Choroid plexus epithelial cell (primary cell): ENCODE results near the gene EML6.

ENCODE experiments used
- DNase-seq: peaks from one replicate; pipeline ENCODE4 v3.0.0-alpha.2; 2010; ENCODE audit warnings: low read depth
- H3K4me3 ChIP-seq: 2 replicates; pipeline ENCODE4 v1.5.1; 2011; ENCODE audit warnings: low read depth, mild to moderate bottlenecking, control low read depth, low read length, moderate library complexity
- CTCF ChIP-seq: conservative IDR thresholded peaks from 2 replicates; pipeline ENCODE4 v1.5.1; 2011; ENCODE audit warnings: low read depth, mild to moderate bottlenecking, control low read depth, inconsistent platforms, low read length, moderate library complexity

The EML6 gene

DNA sequence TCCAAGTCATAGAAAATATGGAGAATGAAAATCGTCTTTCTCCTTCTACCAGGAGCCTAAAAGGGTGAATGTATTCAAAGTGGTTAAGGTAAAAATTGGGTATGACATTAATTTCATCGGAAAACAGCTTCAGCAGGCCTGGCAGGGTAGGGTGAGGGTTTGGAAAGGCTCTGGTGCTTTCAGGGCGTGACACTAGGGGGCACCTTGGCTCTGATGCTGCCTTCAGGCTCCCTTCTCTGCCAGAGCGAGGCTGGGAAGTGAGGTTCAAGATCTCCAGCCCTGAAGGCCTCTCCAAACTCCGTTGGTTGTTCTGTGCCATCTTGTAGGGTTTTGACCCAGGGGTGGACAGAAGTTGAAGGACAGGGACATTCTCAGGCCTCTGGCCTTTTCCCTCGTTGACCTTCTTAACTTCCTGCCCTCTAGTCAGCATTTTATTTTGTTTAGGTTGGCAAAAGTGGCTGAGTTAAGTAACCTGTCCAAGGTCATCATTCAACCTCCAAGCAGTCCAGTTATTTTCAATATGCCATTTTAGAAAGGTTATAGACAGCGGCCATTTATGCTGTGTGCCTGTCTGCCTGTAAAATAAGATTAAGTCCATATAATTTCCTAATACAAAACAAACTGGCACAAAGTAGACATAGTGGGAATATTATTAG is 40.3 kb downstream of the EML6 start:
- peak; percentile 27 for TF ChIP-seq CTCF
- DNase-seq, result no peak

DNA sequence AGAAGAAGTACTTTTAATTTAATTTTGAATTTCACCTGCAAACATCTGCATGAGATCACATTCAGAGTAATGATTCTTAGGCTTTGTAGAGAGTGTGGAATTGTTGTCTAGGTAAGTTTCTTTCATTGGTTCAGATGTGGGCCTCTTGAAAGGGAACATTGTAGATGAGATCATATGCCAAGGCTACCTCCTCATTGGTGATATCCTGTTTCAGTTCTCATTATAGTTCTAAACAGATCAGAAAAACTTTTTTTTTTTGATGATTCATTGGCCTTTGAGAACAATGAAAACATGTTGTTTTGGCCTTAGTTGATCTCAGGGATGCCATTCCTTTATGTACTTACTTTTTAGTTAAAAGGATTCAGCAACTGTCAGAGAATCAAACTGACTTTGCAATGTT is 44.5 kb downstream of the EML6 start:
- DNase-seq, result peak; percentile 77
- H3K4me3 ChIP-seq, result no peak overlapping the region
- TF ChIP-seq CTCF, result no peak

More for the DNA sequence above, 40.3 kb downstream of the EML6 start:
- H3K4me3 ChIP-seq, result no peak overlapping the region

DNA sequence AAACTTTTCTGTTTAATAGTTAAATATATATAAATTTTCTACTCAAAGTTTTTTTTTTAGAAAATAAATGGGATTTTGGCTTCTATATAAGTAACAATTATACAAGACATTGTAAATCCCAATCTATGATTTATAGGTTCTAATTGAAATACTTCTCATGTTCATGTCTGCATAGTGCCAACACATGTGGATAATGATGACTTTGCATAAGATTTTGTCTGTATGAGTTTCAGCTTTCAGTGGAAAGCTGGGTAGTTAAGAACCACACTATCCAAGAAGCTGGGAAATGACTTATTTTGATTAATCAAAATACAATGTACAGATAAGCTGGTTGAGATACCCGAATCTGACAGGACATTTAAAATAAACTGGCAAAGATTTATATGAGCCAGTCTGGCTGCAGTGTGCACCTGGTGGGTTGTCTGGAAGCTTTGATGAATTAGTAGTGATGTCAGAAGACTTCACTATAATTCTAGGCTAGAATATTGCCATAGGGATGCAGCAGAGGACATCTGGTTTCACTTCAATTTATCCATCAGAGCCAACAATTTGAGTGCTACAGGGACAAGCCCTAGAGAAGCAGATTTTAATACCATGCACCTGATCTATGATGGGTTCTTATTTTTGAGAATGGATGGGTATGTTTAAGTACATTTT is 45.4 kb downstream of the EML6 start:
- no peak for DNase-seq
- no peak overlapping the region for H3K4me3 ChIP-seq
- no peak for TF ChIP-seq CTCF

DNA sequence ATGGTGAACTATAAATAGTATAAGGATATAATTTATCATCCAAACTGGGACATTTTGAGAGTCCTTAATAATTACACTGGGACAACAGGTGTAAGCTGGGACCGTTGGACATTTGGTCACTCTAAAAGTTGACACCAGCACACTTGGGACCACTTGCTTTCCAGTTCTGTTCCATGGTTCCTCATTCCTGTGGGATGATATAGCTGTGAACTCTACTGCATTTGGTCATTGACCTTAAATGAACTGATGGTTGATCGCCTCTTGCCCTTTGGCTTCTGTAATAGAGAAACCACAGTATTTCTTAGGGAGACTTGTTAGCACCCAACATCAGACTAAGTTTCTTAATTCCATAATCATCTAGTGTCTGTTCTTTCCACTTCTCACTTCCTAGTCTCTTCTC is 46.7 kb downstream of the EML6 start:
- no peak for TF ChIP-seq CTCF
- no peak for DNase-seq
- H3K4me3 ChIP-seq, result no peak overlapping the region

DNA sequence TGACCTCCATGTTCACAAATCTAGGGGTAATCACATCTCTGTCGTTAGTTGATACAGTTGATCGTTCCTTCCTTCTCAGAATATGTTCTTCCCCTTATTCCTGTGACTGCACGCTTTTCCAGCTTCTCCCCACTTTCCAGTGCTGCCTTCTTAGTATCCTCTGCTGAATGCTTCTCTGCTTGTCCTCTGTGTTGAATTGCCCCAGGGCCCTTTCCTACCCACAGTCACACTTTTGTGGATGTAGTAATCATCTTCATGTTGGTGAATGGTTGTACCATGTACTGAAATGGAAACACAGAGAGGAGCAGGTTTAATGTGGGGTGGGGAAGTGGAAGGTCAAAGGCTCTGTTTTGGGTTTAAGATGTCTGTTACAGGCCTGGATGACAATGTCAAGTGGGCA is 47.2 kb downstream of the EML6 start:
- TF ChIP-seq CTCF, result no peak
- no peak for DNase-seq
- no peak overlapping the region for H3K4me3 ChIP-seq

GRCh38 chr2:54771166-54771885 is 47.9 kb downstream of the EML6 start:
- peak; percentile 26 for DNase-seq
- TF ChIP-seq CTCF, result no peak

More at GRCh38 chr2:54771166-54771885, 47.9 kb downstream of the EML6 start:
- no peak overlapping the region for H3K4me3 ChIP-seq
